NCI-H774 (cell line): ENCODE measurements around the gene PTPN7.

ENCODE experiments used
- DNase-seq: peaks from one replicate; lab custom pipeline; 2025; lab: John Stamatoyannopoulos, UW

PTPN7 gene

DNA sequence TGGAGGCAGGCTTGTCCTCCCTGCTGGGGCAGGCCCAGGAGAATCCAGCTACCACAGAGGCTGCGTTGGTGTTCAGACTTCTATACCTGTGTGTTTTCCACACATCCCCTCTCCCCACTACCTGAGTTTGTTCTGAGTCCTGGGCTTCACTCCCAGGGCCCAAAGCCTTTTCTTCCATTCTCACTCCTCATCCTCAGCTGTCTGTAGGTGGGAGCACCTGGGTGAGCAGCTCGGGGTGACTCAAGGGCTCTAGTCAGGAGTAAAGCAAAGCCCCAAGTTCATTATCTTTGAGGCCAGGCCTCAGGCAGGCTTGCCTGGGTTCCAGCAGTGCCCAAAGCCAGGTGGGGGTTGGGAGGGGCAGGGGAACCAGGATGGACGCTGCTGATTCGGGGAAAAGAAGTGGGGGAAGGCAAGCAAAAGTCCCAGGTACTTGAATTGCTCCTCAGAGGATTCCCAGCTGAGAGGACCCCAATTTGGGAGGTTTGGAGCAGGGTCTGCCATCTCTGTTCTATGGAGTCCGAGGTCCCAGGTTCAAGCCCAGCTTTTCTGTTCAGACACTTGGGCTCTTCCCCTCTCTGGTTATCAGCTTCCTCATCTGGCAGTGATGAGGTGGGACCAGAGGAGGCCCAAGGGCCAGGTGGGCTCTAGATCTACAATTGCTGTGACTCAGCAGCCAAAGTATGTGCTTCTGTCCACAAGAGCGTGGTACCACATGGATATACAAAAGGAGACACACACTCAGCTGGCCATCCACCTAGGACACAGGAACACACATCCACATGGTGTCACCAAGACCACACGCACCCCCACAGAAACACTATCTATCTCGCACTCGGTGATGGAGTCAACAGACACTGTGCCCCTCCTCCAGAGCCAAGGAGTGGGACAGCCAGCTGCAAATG, 5.8 kb upstream of the PTPN7 start:
- DNase-seq, result no peak

DNA sequence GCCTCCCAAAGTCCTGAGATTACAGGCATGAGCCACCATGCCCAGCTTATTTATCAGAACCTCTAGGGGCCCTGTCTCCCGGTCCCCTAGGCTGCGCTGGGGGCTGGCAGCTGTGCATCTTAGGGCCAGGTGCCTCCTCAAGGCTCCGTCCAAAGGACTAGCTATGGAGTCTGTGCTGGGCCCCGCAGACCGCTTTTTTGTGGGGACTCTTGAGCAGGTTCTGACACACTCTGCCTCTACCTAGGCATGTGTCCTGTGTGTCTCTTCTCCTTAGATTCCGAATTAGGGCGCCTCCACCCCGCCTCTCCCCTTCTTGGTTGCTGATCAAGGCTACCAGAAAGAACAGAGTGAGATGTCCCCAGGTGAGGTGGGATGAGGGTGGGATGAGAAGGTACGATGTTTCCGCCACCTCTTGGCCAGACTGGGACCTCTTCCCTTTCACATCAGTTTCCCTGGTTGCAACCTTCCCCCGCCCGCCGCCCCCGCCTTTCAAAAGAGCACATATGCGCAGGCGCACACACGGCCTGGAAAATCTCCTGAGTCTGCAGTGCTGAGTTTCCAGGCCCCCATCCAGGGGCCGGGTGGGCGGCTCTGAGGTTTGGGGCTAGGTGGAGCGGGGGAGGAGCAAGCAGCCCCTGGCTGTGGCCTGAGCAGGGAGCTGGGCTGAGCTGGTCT, 5.0 kb upstream of the PTPN7 start:
- no peak for DNase-seq

DNA sequence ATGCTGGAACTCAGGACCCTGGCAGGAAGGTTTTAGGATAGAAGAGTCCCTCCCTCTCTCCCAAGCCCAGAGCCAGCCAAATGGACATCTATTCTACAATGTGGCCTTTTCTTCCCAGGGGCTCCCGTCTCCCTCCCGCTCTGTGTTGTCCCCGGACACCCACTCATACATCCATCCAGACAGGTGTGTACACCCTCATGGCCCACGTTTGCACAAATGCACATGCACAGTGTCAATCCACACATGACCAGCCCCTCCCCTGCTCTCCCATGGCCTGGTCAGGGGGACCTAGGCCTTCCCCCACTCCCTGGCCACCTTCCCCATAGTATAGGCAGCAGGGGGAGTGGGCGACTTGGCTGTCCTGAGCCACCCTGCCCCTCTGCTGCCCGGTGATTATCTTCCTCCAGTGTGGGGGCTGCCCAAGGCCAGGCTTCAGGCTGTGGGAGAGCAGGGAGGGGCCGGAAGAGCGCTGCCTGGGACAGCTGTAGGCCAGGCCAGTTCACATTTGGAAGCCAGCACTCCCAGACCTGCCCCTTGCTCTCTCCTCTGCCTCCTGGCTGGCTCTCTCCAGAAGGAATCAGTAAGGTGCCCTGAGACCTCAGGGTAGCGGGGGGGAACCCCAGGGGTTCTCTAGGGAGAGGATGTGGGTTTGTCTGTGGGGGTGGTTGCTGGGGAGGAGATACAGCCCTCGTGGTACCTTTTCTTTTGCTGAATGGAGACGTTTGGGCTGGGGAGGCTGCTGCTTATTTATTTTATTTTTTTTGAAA, 4.1 kb upstream of the PTPN7 start:
- DNase-seq, result no peak

DNA sequence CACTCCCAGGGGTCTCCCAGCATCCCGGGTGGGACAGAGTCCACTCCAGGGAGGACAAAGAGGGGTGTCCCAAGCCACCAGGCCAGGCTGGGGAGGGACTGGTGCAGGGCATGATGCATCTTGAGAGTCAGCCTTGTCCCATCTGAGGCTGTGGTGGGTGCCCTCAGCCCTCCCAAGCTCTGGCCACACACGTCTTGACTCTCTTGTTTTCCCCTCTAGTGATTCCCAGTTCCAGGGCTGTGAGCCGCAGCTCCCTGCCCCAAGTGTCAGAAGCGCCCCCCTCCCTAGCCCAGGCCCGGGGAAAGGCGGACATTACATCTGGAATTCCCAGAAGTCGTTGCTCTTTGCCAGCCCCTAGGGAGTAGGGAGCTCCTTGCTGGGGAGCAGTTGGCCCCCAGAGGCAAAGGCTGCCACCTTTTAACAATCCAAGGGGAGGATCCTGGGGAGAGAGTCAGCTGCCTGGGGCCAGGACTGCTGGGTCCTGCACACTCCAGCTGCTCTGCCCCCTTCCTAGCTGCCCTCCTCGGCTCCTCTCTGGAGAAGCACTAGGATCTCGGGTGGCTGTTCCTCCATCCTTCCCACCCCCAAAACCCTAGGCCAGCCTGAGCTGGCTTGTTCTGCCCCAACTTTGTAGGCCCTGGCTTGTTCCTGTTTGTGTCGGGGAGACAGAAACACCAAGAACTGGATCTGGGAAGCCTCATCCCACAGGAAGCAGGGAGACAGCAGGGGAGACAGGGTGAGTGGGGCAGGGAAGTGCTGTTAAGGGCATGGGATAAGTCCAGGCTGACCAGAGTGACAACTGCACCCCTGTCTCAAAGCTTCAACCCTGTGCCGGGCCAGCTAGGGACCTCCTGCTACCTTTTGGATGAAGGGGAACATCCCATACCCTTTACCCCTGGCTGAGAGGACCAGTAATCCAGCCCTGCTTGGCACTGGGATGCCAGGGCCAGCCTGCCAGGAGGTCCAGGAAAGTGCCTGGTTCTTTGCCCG, 3.2 kb upstream of the PTPN7 start:
- no peak for DNase-seq

DNA sequence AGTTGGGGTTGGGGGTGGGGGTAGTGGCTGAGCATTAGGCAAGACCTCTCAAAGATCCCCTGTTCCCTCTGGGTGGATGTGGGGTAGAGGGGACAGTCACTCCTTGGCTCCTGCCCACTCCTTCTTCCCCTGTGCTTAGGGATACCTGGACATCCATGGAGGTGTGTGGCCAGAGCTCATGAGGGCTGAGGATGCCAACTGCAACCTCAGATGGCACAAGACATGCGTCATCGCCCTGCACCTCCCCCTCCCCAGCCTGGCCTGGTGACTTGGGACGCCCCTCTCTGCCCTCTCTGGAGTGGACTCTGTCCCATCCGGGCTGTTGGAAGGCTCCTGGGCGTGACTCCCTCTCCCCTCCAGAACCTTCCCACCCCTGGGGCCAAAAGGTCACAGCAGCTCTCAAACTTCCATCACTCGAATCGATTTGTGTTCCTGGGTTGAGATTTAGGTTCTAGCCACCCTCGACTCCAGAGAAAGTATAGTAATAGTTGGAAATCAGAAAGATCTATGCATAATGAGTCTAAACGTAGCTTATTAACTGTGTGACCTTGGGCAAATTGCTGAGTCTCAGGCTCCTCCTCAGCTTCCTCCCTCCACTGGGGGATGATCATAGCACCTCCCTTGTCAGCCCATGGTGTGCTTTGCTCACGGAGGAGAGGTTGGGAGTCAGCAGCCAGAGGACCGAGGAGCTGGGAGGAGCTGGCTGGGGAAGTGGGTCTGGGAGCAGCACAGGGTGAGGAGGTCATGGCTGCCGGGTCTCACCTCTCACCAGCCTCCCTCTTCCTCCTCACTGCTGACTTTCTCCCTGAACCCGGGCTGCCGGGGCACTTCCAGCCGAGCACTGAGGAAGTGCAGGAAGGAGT, 2.2 kb upstream of the PTPN7 start:
- DNase-seq, result no peak

DNA sequence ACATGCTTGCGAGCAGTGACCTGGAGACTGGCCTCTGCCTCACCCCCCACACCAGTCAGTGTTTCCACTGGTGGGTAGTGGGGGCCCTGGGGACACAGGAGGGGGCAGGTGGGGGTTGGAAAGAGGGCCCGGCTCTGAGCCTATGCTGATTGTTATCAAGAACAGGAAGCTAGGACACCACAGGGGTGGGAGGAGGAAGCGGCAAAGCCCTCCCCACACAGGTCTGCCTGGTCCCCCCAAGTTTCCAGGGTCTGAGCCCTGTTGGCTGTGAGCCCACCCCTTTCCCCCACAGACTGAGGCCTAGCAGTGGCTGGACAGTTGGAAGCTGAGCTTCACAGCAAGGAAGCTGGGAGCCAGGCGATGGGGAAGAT, 1.6 kb upstream of the PTPN7 start:
- no peak for DNase-seq

DNA sequence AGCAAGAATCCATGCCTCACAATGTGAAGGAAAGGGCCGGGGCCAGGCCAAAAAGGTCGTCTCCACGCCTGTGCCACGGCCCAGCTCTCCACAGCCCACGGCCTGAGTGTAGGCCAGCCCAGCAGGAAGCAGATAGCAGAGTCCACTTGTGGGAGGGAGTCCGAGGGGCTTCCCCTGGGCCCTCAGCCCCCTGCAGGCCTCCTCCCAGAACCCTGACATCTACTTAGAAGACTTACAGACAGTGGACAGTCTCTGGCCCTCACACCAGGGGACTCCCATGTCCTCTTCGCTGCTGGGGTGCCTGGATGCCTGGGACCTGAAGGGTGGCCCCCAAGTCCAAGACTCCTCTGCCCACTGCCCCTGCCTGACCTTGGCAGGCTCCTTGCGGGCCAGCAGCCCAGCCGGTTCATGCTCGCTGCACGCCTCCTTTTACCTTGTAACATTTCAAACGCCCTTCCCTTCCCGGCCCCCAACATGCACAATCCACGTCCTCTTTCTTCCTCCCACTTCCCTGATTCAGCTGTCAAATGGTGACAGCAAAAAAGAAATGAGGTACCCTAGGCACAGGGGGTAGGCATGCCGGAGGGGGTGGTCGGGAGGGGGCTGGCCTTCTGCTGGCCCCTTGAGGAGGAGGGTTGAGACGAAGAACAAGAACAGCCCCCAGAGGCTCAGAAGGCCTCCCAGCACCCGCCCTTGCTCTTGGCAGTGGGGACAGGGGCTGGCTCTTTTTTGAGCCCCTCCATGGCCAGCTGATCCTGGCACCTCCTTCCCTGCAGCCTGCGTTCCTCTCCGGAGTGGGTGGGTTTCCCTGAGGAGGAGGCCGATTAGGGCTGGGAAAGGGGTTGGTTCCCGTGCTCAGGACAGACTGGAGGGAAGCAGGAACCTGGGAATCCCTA, 997 bp upstream of the PTPN7 start:
- DNase-seq, result no peak

DNA sequence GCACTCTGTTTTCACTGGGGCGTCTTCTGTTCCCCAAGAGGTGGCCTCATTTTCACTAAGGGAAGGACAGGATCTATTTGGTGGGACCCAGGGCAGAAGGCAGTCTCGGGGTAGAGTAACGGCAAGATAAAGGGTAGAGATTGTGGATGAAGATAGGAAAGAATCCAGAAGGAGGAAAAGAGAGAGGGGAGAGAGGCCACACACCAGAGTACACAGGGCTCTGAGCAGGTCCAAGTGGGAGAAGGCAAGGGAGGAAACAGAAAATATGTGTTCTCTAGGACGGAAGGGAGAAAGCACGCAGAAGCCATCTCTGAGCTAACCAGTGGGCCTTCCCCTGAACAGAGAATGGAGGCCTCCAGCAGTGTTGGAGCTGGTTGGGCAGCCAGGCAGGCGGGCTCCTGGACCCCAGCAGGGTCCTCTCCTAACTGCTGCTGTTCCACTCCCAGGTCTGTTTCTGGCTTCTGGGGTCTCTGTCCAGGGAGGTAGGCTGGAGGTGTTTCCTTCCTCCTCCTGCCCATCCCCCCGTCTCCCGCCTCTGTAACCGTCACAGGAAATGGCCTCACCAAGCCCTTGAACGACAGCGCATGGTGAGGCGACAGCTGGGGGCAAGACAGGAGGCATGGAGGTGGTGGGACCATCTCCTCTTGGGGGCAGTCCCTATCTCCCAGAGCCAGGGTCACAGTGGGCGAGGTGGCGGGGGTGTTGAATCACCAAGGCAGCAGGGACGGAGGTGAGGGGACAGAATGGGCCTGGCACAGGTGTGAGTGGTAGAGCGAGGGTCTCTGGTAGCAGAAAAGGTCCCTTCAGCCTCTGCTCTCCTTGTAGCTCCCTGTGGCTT, 649 bp downstream of the PTPN7 start:
- DNase-seq, result no peak

DNA sequence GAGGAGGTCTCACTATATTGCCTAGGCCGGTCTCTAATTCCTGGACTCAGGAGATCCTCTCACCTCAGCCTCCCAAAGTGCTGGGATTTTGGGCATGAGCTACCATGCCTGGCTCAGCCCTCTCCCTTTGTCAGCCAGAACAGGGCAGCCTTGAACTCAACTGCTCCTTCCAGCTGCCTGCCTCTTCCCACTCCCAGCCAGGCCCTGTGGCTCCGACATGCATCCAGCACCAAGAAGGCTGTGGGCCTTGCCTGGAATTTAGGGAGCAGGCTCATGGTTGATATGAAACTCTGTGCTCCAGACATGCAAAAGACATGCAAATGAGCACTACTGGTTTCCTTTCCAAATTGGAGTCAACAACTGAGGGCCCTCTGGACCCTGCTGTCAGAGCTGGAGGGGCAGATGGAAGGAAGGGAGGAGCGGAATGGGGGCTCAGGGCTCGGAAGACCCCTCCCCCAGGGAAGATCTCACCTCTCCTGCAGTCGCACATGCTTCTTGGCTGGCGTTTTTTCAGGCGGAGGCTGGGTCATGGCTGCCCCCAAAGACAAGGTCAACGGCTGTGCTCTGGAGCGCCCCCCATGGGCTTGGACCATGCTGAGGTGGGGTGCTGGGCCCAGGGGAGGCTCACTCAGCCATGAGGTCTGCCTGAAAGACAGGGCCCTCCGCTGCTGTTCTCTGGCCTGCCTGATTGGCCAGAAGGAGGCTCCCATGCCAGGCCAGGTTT, 1.4 kb downstream of the PTPN7 start:
- DNase-seq, result no peak

DNA sequence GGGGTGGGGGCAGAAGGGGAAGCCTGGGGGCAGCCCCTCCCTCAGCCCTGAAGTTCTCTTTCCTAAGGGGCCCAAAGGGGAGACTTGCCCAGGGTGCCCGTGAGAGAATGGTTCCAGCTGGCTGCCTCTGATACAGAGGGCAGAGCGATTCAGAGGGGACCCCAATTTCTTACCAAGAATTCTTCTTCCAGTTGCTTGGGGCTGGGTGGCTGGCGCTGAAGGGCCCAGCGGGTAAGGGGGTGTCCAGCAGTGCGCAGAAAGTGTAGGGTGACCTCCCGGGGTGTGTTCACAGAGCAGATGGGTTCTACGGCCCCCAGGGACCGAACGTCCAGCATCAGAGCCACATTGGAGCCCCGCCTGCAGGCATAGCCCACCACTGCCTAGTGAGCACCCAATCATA, 2.5 kb downstream of the PTPN7 start:
- DNase-seq, result no peak

DNA sequence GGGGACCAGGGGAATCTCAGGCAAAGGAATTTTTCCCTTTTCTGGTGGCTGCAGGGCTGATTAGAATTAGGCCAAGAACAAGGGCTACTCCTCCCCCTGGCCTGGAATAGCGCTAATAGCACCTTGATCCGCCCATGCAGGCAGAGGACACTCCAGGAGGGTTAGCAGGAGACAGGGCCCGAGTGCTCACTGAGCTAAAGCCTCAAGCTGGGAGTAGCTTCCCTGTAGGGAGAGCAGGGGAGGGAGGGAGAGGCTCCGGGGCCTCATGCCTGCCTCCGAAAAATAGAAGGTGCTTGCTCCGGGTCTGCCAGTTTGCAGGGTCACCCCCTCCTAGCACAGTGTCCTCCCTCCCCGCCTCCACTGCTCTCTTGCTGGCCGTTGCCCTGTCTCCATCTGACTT, 3.8 kb downstream of the PTPN7 start:
- DNase-seq, result no peak

DNA sequence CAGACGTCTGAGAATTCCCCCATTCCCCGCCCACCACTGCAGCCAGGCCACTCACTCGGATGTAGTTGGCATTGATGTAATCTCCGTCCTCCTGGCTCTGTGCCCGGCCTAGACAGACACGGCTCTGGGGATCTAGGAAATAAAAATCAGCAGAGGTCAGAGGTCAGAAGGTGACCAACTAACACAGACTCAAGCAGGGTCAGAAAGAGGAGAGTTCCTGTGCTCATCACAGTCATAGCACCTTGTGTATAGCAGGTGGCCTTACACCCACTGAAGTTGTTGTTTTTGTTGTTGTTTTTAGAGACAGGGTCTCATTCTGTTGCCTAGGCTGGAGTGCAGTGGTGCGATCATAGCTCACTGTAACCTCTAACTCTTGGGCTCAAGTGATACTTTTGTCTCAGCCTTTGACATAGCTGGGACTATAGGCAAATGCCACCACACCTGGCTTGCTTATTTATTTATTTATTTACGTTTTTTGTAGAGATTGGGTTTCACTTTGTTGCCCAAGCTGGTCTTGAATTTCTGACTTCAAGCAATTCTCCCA, 4.9 kb downstream of the PTPN7 start:
- no peak for DNase-seq

DNA sequence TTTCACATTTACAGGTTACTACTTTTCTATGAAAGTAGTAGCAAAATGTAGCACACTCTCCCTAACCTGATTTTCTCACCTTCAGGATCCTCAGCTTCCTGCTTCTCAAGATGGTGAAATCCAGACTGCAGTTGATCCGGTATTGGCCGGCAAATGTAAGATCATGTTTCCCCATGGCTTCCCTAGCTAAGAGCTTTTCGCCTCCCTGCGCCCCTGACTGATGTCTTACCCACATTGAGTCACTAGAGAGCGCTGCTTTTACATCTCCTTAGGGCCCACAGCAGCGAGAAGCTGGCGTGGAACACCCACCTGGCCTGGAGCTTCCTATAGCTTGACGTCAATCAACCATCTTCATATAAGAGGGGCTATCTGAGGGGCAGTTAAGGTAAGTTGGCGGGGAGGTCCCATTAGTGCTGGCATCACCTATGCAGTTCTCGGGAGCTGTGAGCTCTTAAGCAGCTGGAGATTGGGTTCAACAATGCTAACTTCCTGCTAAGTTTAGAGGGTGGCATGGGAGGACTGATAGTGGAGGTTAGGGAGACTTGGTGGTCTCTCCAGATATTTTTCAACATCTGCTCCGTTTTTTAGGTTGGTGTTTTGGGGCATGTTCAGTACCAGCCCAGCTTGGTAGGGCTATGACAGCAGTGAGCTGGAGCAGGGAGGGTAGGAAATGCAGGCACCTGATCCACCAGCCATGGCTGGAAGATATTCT, 5.5 kb downstream of the PTPN7 start:
- peak; percentile 48 for DNase-seq

DNA sequence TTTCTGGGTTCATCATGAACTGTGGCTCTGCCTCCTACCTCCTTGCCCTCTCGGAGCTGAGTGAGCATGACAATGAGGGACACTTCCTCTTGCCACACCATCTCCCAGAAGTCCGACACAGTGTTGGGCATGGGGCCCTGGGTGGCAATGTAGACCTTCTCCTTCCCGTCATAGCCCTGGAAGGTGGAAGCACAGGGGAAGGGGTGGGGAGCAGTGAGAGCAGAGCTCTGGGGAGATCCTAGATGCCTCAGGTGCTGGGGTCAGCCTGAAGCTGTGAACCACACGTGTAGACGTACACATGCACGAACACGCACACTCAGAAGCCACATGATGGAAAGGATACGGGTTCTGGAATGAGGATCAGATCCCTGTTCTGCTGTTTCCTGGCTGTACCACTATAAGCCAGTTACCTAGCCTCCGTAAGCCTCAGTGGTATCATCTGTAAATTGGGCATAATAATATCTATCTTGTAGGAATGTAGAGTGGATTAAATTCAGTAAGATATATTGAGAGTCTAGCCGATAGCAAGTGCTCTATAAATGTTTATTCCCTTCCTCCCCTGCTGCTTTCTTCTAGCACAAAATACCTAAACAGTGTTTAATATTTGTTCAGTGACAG, 6.1 kb downstream of the PTPN7 start:
- DNase-seq, result no peak

DNA sequence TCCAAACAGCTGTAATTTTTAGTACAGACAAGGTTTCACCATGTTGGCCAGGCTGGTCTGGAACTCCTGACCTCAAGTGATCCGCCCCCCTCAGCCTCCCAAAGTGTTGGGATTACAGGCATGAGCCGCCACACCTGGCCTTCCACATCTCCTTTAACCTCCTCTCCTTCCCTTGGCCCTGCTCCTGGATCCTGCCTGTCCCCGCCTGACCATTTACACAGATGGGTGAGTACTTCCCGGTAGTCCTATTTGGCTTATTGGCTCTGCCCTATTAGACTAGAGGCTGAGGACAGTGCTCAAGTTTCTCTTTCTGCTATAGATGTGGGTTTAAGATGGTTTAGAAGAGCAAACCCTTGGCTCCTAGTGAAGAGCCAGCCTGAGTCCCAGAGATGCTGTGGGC, 7.1 kb downstream of the PTPN7 start:
- no peak for DNase-seq

DNA sequence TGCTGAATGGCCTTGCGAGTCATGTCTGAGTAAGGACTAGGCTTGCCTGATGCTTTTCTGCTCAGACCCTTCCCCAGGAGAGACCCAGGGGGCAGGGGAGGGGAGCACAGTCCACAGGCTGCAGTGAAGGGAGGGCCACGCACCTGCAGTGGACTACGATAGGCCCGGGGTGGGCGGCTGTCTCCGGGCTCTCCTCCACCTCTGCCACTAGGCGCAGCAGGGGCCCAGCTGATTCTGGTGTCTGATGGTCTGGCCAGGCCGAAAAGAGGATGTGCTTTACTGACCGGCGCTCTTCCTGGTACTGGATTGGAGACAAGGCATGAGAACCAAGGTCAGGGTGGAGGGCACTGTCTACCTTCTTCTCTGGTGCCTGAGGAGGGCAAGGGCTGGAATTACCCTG, 8.0 kb downstream of the PTPN7 start:
- no peak for DNase-seq

DNA sequence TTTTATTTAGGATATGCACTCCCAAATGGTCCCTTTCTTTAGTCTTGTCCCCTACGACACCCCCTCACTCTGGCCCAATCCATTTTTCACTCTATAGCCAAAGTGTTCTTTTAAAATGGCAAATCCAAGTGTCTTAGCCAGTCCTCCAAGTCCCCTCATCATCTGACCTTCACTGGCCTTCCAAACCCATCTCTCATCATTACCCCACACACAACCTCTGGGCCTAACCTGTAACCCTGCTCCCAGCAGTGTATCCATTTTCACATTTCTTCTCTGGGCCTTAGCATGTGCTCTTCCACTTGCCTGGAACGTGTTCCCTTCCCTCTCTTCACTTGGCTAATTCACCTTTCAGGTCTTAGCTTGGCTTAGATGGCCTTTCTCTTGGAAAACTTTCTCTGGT, 9.4 kb downstream of the PTPN7 start:
- no peak for DNase-seq
